Skeletal muscle tissue (tissue), 4 donors: ENCODE results near the gene SURF2. TPM values are rescaled to one million over a fixed set of nuclear protein-coding genes. Genes with fewer than 3 reads are reported as not detected.
A peak's percentile ranks its signal among the peaks of the same experiment; 100 is the strongest.

Experiments used
- H3K27ac ChIP-seq: one replicate; pipeline ENCODE4 v1.7.0; 2013; ENCODE audit warnings: mild to moderate bottlenecking, low read depth, low read length, inconsistent platforms
- H3K27me3 ChIP-seq, 3 donors: one replicate each; pipeline ENCODE4 v1.7.0; 2013; ENCODE audit warnings: low read length in 3 of 3; ENCODE audit not compliant: control insufficient read depth in 3 of 3, insufficient read depth in 3 of 3
- H3K36me3 ChIP-seq, 3 donors: one replicate each; pipeline ENCODE4 v1.7.0; 2013; ENCODE audit warnings: low read length in 3 of 3; ENCODE audit not compliant: control insufficient read depth in 3 of 3, insufficient read depth in 3 of 3
- H3K4me1 ChIP-seq, 3 donors: one replicate each; pipeline ENCODE4 v1.7.0; 2013; ENCODE audit warnings: low read length in 3 of 3, mild to moderate bottlenecking in 3 of 3; ENCODE audit not compliant: control insufficient read depth in 3 of 3, insufficient read depth in 3 of 3
- H3K4me3 ChIP-seq, 3 donors: one replicate each; pipeline ENCODE4 v1.7.0; 2013; ENCODE audit warnings: low read length in 3 of 3
- H3K9ac ChIP-seq, 3 donors: one replicate each; pipeline ENCODE4 v1.7.0; 2013; ENCODE audit warnings: low read length in 3 of 3, mild to moderate bottlenecking in 3 of 3, moderate library complexity in 2 of 3, low read depth in 1 of 3
- H3K9me3 ChIP-seq, 3 donors: one replicate each; pipeline ENCODE4 v1.7.0; 2013; ENCODE audit warnings: low read length in 3 of 3; ENCODE audit not compliant: control insufficient read depth in 3 of 3
- total RNA-seq: library from RNA; depleted of rRNA; stranded (reverse); fragments of >200 nt; gene quantifications from one replicate; pipeline ENCODE4 v1.2.3, GENCODE V29; 2014
- donor health status: Osteomylitis.

Gene SURF2
- total RNA-seq, 1 donor from 2014 or later = 12.5 TPM

DNA sequence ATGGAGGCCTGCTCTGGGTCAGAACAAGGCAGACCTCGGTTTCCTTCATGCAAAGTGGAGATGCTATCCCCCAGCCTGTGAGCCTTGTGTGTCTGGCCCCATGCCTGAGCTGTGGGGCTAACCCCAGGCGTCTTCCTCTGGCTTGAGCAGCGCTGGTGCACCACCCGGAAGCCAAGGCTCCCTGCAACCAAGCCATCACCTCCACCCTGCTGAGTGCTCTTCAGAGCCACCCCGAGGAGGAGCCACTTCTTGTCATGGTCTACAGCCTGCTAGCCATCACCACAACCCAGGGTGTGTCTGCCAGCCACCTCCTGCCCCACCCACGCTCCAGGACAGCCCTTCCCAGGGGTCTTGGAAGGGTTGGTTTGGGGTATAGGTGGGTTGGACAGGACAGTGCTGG lies 45.2 kb downstream of the SURF2 start:
- Histone ChIP-seq H3K36me3 (peaks cover 10 to 16% (median 12%) of the 10 kb centered on the region in 3 donors), H3K9me3 (no peaks in the 10 kb centered on the region), H3K4me3 (no peak overlapping the region)

DNA sequence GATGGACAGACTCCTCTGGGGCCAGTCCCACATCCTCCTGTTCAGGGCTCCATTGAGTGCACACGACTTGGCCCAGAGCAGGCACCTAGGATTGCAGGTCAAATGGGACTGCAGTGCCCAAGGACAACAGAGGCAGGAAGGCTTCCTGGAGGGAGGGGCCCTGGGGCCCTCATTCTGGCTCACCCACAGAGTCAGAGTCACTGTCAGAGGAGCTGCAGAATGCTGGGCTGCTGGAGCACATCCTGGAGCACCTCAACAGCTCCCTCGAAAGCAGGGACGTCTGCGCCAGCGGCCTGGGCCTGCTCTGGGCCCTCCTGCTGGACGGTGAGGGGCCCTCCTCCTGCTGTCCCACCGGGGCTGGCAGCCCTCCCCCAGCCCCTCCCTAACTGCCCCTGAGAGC lies 46.3 kb downstream of the SURF2 start:
- peaks cover 19 to 33% (median 21%) of the 10 kb centered on the region in 3 donors for H3K4me1 ChIP-seq
- H3K27me3 ChIP-seq = peaks cover 0 to 4% (median 3%) of the 10 kb centered on the region in 3 donors
- no peak overlapping the region for H3K27ac ChIP-seq
- H3K36me3 ChIP-seq = peaks cover 18 to 27% (median 20%) of the 10 kb centered on the region in 3 donors
- H3K9ac ChIP-seq = no peak overlapping the region
- no peaks in the 10 kb centered on the region for H3K9me3 ChIP-seq
- no peak overlapping the region for H3K4me3 ChIP-seq

More for the DNA sequence above, 45.2 kb downstream of the SURF2 start:
- Histone ChIP-seq H3K4me1 (peaks cover 17 to 25% (median 17%) of the 10 kb centered on the region in 3 donors), H3K9ac (no peak overlapping the region), H3K27me3 (peaks cover 0 to 14% (median 13%) of the 10 kb centered on the region in 3 donors), H3K27ac (no peak overlapping the region)

DNA sequence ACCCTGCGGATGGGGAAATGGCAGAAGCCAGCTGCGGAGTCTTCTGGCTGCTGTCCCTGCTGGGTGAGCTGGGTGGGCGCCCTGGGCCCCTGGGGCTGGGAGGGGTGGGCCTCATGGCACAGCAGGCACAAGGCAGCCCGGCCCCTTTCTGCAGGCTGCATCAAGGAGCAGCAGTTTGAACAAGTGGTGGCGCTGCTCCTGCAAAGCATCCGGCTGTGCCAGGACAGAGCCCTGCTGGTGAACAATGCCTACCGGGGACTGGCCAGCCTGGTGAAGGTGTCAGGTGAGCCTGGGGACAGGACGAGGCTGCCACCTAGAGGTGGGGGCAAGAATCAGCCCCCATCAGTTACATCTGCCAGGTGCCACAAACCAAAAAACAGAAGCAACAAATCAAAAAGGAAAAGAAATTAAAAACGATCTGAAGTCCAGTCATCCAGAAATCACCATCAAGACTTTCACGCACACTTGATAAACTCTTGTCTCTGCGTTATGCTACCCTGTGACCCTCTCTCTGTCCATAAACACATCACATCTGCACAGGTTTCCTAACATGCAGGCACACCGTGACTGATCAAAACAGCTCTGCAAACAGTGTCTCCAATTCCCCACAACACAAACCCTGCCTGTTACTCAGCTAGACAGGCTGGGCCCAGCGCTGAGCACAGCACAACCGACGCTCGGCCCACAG lies 47.6 kb downstream of the SURF2 start:
- Histone ChIP-seq H3K27ac (no peak overlapping the region), H3K9me3 (no peaks in the 10 kb centered on the region), H3K9ac (no peak overlapping the region), H3K27me3 (no peaks in the 10 kb centered on the region), H3K36me3 (peaks cover 24 to 34% (median 24%) of the 10 kb centered on the region in 3 donors), H3K4me1 (peaks cover 19 to 33% (median 21%) of the 10 kb centered on the region in 3 donors), H3K4me3 (no peak overlapping the region)

DNA sequence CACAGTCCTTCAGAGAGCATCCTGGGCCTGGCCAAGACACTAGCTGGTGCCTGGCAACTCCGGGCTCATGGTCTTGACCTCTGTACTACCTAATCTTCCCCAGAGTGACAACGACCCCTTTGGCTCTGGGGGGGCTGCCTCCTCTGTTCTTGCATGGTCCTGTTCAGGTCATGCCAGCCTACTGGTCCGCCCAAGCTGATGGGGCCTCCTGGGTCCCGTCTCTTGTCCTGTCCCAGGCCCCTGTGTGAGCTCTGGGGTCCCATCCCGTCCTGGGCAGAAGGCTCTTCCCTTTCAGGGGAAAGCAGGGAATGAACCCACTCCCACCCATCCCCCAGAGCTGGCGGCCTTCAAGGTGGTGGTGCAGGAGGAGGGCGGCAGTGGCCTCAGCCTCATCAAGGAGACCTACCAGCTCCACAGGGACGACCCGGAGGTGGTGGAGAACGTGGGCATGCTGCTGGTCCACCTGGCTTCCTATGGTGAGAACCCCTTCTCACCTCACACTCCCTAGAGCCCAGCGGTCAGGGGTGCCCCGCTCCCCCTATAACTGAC lies 48.2 kb downstream of the SURF2 start:
- Histone ChIP-seq H3K27ac (no peak overlapping the region), H3K27me3 (no peaks in the 10 kb centered on the region), H3K9me3 (no peaks in the 10 kb centered on the region), H3K9ac (no peak overlapping the region), H3K36me3 (peaks cover 24 to 35% (median 24%) of the 10 kb centered on the region in 3 donors), H3K4me1 (peaks cover 19 to 33% (median 21%) of the 10 kb centered on the region in 3 donors), H3K4me3 (no peak overlapping the region)

DNA sequence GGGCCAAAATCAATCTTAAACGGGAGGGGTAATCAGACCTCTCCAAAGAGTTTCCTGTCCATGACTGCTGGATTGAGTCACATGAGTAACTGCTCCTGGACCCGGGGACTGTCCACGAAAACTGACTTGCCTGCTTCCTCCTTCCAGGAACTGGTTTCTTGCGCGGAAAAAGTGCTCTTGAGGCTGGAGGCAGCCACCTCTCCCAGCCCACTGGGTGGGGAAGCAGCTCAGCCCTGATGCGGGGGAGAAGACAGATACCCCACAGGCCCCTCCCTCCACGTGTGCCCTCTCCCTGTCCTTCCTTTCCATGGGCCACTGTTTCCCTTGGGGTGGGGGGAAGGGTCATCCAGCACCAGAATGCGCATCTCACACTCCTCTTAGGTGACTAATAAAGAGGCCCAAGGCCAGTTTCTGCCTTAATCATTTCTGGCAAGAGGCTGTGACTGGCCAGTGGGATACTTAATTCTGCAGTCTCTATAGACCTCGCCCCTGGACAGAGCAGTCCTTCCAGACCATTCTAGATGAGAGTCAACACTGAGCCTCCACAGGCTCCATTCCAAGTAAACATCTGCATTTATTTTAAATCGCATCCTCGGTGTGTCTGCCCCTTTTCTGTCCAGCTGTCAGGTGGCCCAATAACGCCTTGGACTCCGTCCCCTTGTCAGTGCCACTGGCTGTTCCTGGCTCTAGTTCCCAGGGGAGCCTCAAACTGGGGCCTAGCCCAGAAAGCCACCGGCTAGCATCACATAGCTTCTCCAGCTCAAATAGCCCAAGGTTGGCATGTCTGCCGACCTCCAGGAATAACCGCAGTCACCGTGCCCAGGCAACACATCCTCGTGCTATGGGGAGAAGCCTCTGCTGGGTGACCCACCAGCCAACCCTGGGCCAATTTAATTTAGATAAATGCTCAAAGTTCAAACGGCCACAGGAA lies 49.4 kb downstream of the SURF2 start:
- H3K4me1 ChIP-seq = peaks cover 19 to 33% (median 21%) of the 10 kb centered on the region in 3 donors
- H3K9ac ChIP-seq = peak overlapping the region in 1 of 3 donors; percentile 16
- peak overlapping the region; percentile 74 for H3K27ac ChIP-seq
- H3K27me3 ChIP-seq = no peaks in the 10 kb centered on the region
- H3K9me3 ChIP-seq = no peaks in the 10 kb centered on the region
- peaks cover 30 to 41% (median 36%) of the 10 kb centered on the region in 3 donors for H3K36me3 ChIP-seq
- no peak overlapping the region for H3K4me3 ChIP-seq

DNA sequence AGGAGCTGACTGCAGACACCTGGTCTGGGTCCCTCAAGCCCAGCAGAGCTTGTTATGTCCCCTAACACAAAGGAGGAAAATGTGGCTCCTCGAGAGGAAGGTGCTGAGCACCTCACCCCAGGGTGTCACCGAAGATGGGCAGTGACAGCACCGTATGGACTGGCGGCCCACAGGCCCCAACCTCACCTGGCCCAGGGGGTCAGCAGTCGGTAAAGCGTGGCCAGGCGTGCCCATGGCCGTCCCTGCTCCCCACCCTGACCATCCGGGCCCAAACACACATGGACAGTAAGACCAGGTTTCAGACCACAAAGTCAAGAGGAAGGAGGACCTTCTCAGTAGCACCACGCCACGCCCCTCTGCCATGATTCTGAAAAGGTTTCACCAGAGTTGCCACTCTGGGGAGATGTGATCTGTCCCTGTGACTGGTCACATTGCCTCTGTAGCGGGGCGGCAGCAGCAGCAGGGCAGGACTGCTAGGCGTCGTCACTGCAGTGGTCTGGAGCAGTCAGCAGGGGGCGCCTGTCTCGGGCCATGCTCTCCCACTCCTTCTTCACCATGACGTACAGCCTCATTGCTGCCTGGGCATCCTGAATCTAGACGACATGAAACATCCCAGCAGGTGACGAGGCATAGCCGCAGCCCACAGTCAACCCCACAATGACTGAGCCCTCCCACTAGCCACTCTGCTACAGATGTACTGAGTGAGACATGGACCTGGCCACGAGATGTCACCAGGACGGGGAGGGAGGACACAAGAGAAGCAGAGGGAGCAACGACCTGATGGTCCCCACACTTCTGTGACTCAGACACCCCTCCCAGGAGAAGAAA lies 50.3 kb downstream of the SURF2 start:
- H3K27ac ChIP-seq = peak overlapping the region; percentile 74
- peaks cover 19 to 33% (median 21%) of the 10 kb centered on the region in 3 donors for H3K4me1 ChIP-seq
- H3K36me3 ChIP-seq = peaks cover 37 to 45% (median 44%) of the 10 kb centered on the region in 3 donors
- no peak overlapping the region for H3K4me3 ChIP-seq
- peak overlapping the region in 2 of 3 donors; percentile 23 to 33 for H3K9ac ChIP-seq
- H3K27me3 ChIP-seq = no peaks in the 10 kb centered on the region
- no peaks in the 10 kb centered on the region for H3K9me3 ChIP-seq

DNA sequence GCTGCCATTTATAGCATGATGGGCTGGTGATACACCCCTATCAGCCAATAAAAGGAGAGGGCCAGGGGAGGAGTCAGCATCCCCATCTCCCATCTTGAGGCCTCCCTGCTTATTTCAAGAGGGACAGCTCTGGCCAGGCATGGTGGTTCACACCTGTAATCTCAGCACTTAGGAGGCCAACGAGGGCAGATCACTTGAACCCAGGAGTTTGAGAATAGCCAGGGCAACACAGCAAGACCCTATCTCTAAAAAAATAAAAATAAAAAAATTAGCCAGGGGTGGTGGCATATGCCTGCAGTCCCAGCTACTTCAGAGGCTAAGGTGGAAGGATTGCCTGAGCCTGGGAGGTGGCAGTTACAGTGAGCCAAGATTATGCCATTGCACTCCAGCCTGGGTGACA lies 51.7 kb downstream of the SURF2 start:
- Histone ChIP-seq H3K36me3 (peaks cover 42 to 53% (median 53%) of the 10 kb centered on the region in 3 donors), H3K4me1 (peaks cover 19 to 33% (median 21%) of the 10 kb centered on the region in 3 donors)

More for the DNA sequence above, 51.7 kb downstream of the SURF2 start:
- H3K27ac ChIP-seq = no peak overlapping the region
- H3K27me3 ChIP-seq = no peaks in the 10 kb centered on the region
- no peak overlapping the region for H3K9ac ChIP-seq
- no peak overlapping the region for H3K4me3 ChIP-seq
- H3K9me3 ChIP-seq = no peaks in the 10 kb centered on the region
